Measurements from ENCODE around the gene HECTD3.

- TF ChIP-seq EZH2 (IDR thresholded peaks at IDR 0.05; ENCODE audit: borderline replicate concordance, low read depth, low read length, poor library complexity, severe bottlenecking) (no peak), CTCF (conservative IDR thresholded peaks at IDR 0.05; ENCODE audit: low read depth, low read length) (no peak)
Observed at GRCh38 chr1:44985747-44986359, 25.3 kb downstream of the HECTD3 start.

Measured in A673 (cell line).